AG04449 (cell line): Measurements from ENCODE around the gene HRH3.

ENCODE experiments used
- CTCF ChIA-PET: fragments of 350-600 bp; formaldehyde crosslinking; extraction: SDS; loops from one replicate; lab custom pipeline; 2021; ENCODE audit warnings: antibody characterized with exemption; lab: Yijun Ruan, JAX
- POLR2A ChIA-PET: fragments of 400-600, 350-600 bp; formaldehyde crosslinking; extraction: SDS; loops from one replicate; lab custom pipeline; 2020; ENCODE audit warnings: antibody characterized with exemption, inconsistent platforms; lab: Yijun Ruan, JAX
- DNase-seq: peaks from one replicate; pipeline ENCODE4 v3.0.0-alpha.2; 2010; ENCODE audit warnings: low read depth, low spot score
- H3K4me3 ChIP-seq: 2 replicates; pipeline ENCODE4 v1.5.1; 2011; ENCODE audit warnings: low read depth, mild to moderate bottlenecking, control low read depth, low read length
- CTCF ChIP-seq: IDR thresholded peaks from one replicate; pipeline ENCODE4 v1.5.1; 2011; ENCODE audit warnings: mild to moderate bottlenecking, moderate library complexity, low read length, control low read depth, inconsistent platforms; ENCODE audit not compliant: insufficient read depth; ENCODE audit errors: missing control alignments

Gene HRH3

GRCh38 chr20:62202083-62202395, 18.0 kb downstream of the HRH3 start:
- no peak for DNase-seq
- TF ChIP-seq CTCF, result no peak
- CTCF ChIA-PET, result no interaction called here
- no peak overlapping the region for H3K4me3 ChIP-seq
- POLR2A ChIA-PET, result no interaction called here

GRCh38 chr20:62201173-62202082, 18.6 kb downstream of the HRH3 start:
- H3K4me3 ChIP-seq, result no peak overlapping the region
- DNase-seq, result no peak
- no peak for TF ChIP-seq CTCF
- CTCF ChIA-PET, result no interaction called here
- POLR2A ChIA-PET, result no interaction called here

GRCh38 chr20:62200491-62201172, 19.4 kb downstream of the HRH3 start:
- no peak for DNase-seq
- H3K4me3 ChIP-seq, result no peak overlapping the region
- CTCF ChIA-PET, result no interaction called here
- POLR2A ChIA-PET, result no interaction called here
- TF ChIP-seq CTCF, result no peak

GRCh38 chr20:62198931-62199330, 21.1 kb downstream of the HRH3 start:
- no peak overlapping the region for H3K4me3 ChIP-seq
- ChIA-PET CTCF (no interaction called here), POLR2A (no interaction called here)
- no peak for DNase-seq
- no peak for TF ChIP-seq CTCF

- ChIA-PET CTCF (no interaction called here), POLR2A (interaction anchor here (0.9 kb wide), 1 partner anchor 11 kb away, joined by 3 read pairs; no protein-coding TSS in a partner anchor)
- no peak for TF ChIP-seq CTCF
- no peak for DNase-seq
- no peak overlapping the region for H3K4me3 ChIP-seq
Observed at GRCh38 chr20:62198496-62198895, 21.6 kb downstream of the HRH3 start.

- ChIA-PET CTCF (no interaction called here), POLR2A (interaction anchor here (0.9 kb wide), 1 partner anchor 12 kb away, joined by 3 read pairs; no protein-coding TSS in a partner anchor)
- no peak overlapping the region for H3K4me3 ChIP-seq
- no peak for DNase-seq
- no peak for TF ChIP-seq CTCF
Observed at GRCh38 chr20:62197801-62198200, 22.3 kb downstream of the HRH3 start.
